ENCODE results near the gene IQSEC3. TPM values are rescaled to one million over a fixed set of nuclear protein-coding genes. Genes with fewer than 3 reads are reported as not detected.
"Not testable (repeated sequence)": the region's sequence is repeated elsewhere in the genome, so short reads cannot be mapped to it uniquely, and the experiment has no call there.

IQSEC3 gene
- total RNA-seq, 1 donor from 2014 or later: 0.25 TPM

GRCh38 chr12:77769-78383 is 11.3 kb downstream of the IQSEC3 start:
- H3K4me3 Mint-ChIP-seq (ENCODE audit: low read depth); H3K4me1 Mint-ChIP-seq (ENCODE audit: low read depth); H3K9me3 Mint-ChIP-seq; H3K36me3 Mint-ChIP-seq (ENCODE audit: low read depth); intact Hi-C loops (cut with micrococcal nuclease); H3K27ac Mint-ChIP-seq; DNase-seq (ENCODE audit: low spot score): not testable (repeated sequence)
- H3K27me3 Mint-ChIP-seq (ENCODE audit: low read depth): peaks cover 26% of the 10 kb centered on the region

DNA sequence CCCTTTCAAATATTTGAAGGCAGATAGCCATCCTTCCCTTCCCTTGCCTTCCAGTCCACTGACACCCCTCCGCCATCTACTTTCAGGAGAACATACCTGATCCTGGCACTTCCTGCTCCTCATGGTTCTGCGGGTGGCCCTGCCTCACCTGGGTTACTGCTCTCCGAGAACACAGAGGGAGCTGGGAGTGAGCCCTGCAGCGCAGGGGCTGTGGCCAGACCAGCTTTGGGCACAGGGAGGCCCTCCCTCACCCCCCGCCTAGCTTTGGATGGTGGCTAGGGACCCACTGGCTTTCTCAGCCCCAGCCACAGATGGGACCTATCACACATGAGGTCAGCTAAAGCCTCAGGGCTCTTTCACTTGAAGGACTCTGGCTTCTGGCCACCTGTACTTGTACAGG is 12.4 kb downstream of the IQSEC3 start:
- DNase-seq (ENCODE audit: low spot score): no peak
- H3K27ac Mint-ChIP-seq: no peak overlapping the region
- no peaks in the 10 kb centered on the region for H3K36me3 Mint-ChIP-seq (ENCODE audit: low read depth)
- intact Hi-C loops (cut with micrococcal nuclease): no loop called here
- H3K9me3 Mint-ChIP-seq: no peaks in the 10 kb centered on the region
- peaks cover 1% of the 10 kb centered on the region for H3K4me1 Mint-ChIP-seq (ENCODE audit: low read depth)
- peaks cover 26% of the 10 kb centered on the region for H3K27me3 Mint-ChIP-seq (ENCODE audit: low read depth)
- H3K4me3 Mint-ChIP-seq (ENCODE audit: low read depth): no peak overlapping the region

DNA sequence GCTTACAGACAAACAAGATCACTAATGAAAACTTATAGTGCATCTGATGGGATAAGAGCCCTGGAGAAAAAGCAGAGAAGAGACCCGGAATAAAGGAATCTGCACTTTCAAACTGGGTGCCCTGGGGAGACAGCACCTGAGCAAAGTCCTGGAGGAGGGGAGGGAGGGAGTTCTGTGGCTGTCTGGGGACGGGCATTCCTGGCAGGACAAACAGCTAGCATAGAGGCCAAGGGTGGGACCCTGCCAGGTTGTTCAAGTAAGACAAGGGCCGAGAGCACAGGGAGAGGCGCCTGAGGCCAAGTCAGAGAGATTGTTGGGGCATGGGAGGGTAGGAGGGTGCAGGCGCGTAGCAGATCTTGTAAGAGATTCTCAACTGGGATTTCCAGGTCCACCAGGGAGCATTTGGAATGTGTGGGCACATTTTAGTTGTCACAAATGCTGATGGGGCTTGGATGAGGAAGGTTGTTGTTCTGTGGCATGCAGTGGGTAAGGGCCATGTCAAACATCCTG is 14.2 kb downstream of the IQSEC3 start:
- H3K9me3 Mint-ChIP-seq: no peaks in the 10 kb centered on the region
- intact Hi-C loops (cut with micrococcal nuclease): no loop called here
- no peak for DNase-seq (ENCODE audit: low spot score)
- H3K27ac Mint-ChIP-seq: no peak overlapping the region
- H3K4me3 Mint-ChIP-seq (ENCODE audit: low read depth): no peak overlapping the region
- no peaks in the 10 kb centered on the region for H3K36me3 Mint-ChIP-seq (ENCODE audit: low read depth)
- H3K27me3 Mint-ChIP-seq (ENCODE audit: low read depth): peaks cover 24% of the 10 kb centered on the region
- H3K4me1 Mint-ChIP-seq (ENCODE audit: low read depth): peaks cover 1% of the 10 kb centered on the region

DNA sequence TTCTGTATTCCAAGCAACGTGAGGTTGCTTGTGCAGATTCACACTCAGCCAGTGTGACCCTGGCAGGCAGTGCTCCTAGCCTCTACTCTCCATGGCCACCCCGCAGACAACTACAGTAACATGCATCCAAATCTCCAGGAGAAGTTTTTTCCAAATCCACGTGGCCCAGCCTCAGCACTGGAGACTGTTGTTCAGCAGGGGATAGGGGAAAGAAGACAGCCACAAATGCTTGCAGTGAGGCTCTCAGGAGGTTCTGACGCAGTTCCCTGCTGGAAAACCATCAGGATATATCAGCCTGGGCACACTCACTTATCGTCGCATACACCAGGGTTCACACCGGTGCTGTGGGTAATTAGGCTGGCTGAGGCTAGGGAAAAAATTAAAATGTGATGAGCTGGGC is 16.2 kb downstream of the IQSEC3 start:
- Mint-ChIP-seq H3K4me1 (ENCODE audit: low read depth) (peaks cover 1% of the 10 kb centered on the region), H3K9me3 (no peaks in the 10 kb centered on the region), H3K27me3 (ENCODE audit: low read depth) (peaks cover 21% of the 10 kb centered on the region), H3K27ac (no peak overlapping the region), H3K36me3 (ENCODE audit: low read depth) (no peaks in the 10 kb centered on the region), H3K4me3 (ENCODE audit: low read depth) (no peak overlapping the region)
- DNase-seq (ENCODE audit: low spot score): no peak
- intact Hi-C loops (cut with micrococcal nuclease): no loop called here

DNA sequence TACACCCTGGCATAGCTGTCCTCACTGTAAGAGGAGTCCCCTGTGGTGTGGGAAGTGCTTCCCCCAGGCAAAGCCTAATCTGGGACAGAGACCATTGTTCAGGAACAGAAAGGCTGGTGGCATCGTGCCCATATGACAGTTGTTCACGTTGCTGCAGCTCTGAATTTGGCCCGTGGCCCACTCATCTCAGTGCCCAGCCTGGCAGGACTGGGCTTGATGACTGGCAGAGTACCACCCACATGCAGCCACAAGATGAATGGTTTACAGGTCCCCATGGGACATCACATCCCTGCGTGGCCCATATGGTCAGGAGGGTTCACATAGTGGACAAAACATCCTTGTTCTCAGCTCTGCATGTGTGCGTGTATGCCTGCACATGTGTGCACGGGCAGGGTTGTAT is 17.5 kb downstream of the IQSEC3 start:
- no peak for DNase-seq (ENCODE audit: low spot score)
- Mint-ChIP-seq H3K4me1 (ENCODE audit: low read depth) (no peaks in the 10 kb centered on the region), H3K36me3 (ENCODE audit: low read depth) (no peaks in the 10 kb centered on the region), H3K4me3 (ENCODE audit: low read depth) (no peak overlapping the region), H3K27ac (no peak overlapping the region), H3K9me3 (no peaks in the 10 kb centered on the region), H3K27me3 (ENCODE audit: low read depth) (peaks cover 19% of the 10 kb centered on the region)
- intact Hi-C loops (cut with micrococcal nuclease): no loop called here

- H3K4me1 Mint-ChIP-seq (ENCODE audit: low read depth): no peaks in the 10 kb centered on the region
- H3K27ac Mint-ChIP-seq: no peak overlapping the region
- no peak overlapping the region for H3K4me3 Mint-ChIP-seq (ENCODE audit: low read depth)
- H3K9me3 Mint-ChIP-seq: peaks cover 5% of the 10 kb centered on the region
- intact Hi-C loops (cut with micrococcal nuclease): no loop called here
- no peaks in the 10 kb centered on the region for H3K36me3 Mint-ChIP-seq (ENCODE audit: low read depth)
- no peak for DNase-seq (ENCODE audit: low spot score)
- H3K27me3 Mint-ChIP-seq (ENCODE audit: low read depth): peaks cover 15% of the 10 kb centered on the region
Observed at GRCh38 chr12:85191-85666, 18.7 kb downstream of the IQSEC3 start.

DNA sequence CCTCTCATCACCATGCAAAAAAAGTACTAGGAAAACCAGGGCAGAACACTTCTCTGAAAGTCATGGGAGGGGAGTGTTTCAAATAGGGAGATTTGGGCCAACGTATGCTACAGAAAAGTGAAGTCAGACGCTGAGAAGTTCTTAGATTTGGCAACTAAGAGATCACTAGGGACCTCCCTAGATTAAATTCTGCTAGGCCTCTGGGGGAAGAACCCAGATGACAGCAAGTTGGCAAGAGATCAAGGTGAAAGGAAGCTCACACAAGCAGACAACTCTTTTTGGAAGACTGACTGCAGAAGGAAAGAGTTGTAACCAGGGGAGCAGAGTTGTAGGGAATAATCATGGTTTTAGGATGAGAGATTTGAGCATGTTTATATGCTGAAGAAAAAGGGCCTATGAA is 20.7 kb downstream of the IQSEC3 start:
- Mint-ChIP-seq H3K9me3 (peaks cover 7% of the 10 kb centered on the region), H3K4me1 (ENCODE audit: low read depth) (no peaks in the 10 kb centered on the region), H3K27me3 (ENCODE audit: low read depth) (peaks cover 3% of the 10 kb centered on the region), H3K4me3 (ENCODE audit: low read depth) (no peak overlapping the region), H3K27ac (no peak overlapping the region), H3K36me3 (ENCODE audit: low read depth) (no peaks in the 10 kb centered on the region)
- intact Hi-C loops (cut with micrococcal nuclease): no loop called here
- no peak for DNase-seq (ENCODE audit: low spot score)

GRCh38 chr12:87856-88255 is 21.3 kb downstream of the IQSEC3 start:
- no peak overlapping the region for H3K27ac Mint-ChIP-seq
- H3K9me3 Mint-ChIP-seq: peaks cover 7% of the 10 kb centered on the region
- no peaks in the 10 kb centered on the region for H3K36me3 Mint-ChIP-seq (ENCODE audit: low read depth)
- H3K4me1 Mint-ChIP-seq (ENCODE audit: low read depth): no peaks in the 10 kb centered on the region
- H3K4me3 Mint-ChIP-seq (ENCODE audit: low read depth): no peak overlapping the region
- intact Hi-C loops (cut with micrococcal nuclease): no loop called here
- DNase-seq (ENCODE audit: low spot score): no peak
- H3K27me3 Mint-ChIP-seq (ENCODE audit: low read depth): peaks cover 3% of the 10 kb centered on the region

DNA sequence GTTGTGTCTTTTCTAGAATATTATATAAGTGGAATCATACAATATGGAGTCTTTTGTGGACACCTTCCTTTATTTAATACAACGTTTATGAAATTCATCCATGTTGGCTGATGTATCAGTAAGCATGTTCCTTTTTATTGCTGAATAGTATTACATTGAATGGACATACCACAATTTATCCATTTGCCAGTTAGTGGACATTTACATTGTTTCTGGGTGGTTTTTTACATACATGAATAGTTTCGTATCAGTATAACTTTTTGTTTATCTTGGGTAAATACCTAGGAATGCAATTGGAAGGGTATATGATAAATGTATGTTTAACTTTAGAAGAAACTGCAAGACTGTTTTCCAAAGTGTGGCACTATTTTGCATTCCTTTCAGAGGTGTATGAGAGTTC is 23.1 kb downstream of the IQSEC3 start:
- Mint-ChIP-seq H3K9me3 (peaks cover 7% of the 10 kb centered on the region), H3K27me3 (ENCODE audit: low read depth) (peaks cover 3% of the 10 kb centered on the region), H3K27ac (no peak overlapping the region), H3K4me1 (ENCODE audit: low read depth) (no peaks in the 10 kb centered on the region), H3K36me3 (ENCODE audit: low read depth) (no peaks in the 10 kb centered on the region), H3K4me3 (ENCODE audit: low read depth) (no peak overlapping the region)
- no peak for DNase-seq (ENCODE audit: low spot score)
- intact Hi-C loops (cut with micrococcal nuclease): no loop called here

- Mint-ChIP-seq H3K4me3 (ENCODE audit: low read depth) (no peak overlapping the region), H3K27ac (no peak overlapping the region), H3K27me3 (ENCODE audit: low read depth) (peaks cover 3% of the 10 kb centered on the region), H3K36me3 (ENCODE audit: low read depth) (no peaks in the 10 kb centered on the region), H3K4me1 (ENCODE audit: low read depth) (no peaks in the 10 kb centered on the region), H3K9me3 (peaks cover 7% of the 10 kb centered on the region)
- intact Hi-C loops (cut with micrococcal nuclease): no loop called here
- no peak for DNase-seq (ENCODE audit: low spot score)
Observed at GRCh38 chr12:91213-91612, 24.6 kb downstream of the IQSEC3 start.

DNA sequence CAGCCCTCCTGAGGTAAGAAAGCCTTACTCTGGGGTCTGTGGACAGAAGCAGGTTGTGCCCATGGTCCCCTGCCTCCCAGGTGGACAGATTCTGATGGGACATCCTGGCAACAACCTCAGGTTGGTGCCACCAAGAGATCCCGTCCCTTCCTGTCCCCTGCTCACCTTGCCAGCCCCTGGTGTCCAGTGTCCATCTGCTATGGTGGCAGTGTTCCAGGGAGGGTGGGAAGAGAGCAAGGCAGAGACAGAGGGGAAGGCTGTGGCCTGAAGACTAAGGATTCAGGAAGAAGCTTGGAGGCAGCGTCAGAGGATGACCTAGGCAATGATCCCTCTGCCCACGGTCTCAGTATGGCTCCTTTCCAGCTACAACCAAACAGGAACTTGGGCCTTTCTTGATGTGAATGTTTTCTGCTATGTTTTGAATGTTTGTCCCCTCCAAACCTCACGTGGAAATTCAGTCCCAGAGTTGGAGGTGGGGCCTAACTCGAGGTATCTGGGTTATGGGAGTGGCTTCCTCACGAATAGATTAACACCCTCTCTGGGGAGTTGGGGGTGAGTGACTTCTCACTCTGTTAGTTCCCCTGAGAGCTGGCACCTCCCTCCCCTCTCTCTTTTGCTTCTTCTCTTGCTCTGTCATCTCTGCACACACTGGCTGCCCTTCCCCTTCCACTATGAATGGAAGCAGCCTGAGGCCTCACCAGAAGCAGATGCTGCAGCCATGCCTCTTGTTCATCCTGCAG is 26.9 kb downstream of the IQSEC3 start:
- no peak for DNase-seq (ENCODE audit: low spot score)
- intact Hi-C loops (cut with micrococcal nuclease): no loop called here
- Mint-ChIP-seq H3K36me3 (ENCODE audit: low read depth) (no peaks in the 10 kb centered on the region), H3K27ac (no peak overlapping the region), H3K4me3 (ENCODE audit: low read depth) (no peak overlapping the region), H3K27me3 (ENCODE audit: low read depth) (peaks cover 3% of the 10 kb centered on the region), H3K4me1 (ENCODE audit: low read depth) (no peaks in the 10 kb centered on the region), H3K9me3 (peaks cover 7% of the 10 kb centered on the region)

DNA sequence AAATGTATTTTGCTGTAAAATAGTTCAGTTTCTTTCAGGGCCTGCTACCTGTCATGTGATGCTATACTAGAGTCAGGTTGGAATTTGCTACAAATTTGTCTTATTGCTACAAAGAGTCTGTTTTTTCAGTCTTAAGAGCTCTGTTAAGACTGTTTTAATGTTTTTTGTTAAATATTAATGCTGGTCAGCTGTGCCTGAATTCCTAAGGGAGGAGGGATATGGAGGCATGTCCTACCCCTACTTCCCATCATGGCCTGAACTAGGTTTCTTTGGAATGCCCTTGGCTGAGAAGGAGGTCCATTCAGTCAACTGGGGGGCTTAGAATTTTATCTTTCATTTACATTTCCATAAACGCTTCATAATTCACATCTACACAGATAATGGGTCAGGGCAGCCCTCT is 30.0 kb downstream of the IQSEC3 start:
- intact Hi-C loops (cut with micrococcal nuclease): no loop called here
- no peaks in the 10 kb centered on the region for H3K9me3 Mint-ChIP-seq
- no peak overlapping the region for H3K27ac Mint-ChIP-seq
- no peak overlapping the region for H3K4me3 Mint-ChIP-seq (ENCODE audit: low read depth)
- H3K4me1 Mint-ChIP-seq (ENCODE audit: low read depth): no peaks in the 10 kb centered on the region
- no peak for DNase-seq (ENCODE audit: low spot score)
- no peaks in the 10 kb centered on the region for H3K36me3 Mint-ChIP-seq (ENCODE audit: low read depth)
- H3K27me3 Mint-ChIP-seq (ENCODE audit: low read depth): no peaks in the 10 kb centered on the region

DNA sequence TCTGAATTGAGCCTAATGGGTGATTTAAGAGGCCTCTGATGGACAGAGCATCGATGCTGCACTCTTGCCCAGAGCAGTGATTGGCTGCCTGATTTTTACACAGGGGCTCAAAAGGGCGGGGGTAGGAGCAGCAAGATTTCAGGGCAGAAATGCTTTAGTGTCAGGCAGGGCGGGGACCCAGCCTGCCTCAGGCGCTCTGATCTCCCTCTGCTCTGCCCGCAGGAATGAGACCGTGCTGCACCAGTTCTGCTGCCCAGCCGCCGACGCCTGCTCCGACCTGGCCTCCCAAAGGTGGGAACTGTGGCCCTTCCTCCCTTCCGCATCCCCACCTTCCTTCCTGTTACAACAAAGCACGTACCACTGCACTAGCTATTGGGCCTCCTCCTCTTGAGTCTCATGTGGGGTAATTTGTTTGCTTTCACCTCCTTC is 32.4 kb downstream of the IQSEC3 start:
- Mint-ChIP-seq H3K27ac (no peak overlapping the region), H3K4me1 (ENCODE audit: low read depth) (peaks cover 2% of the 10 kb centered on the region)

More for the DNA sequence above, 32.4 kb downstream of the IQSEC3 start:
- DNase-seq (ENCODE audit: low spot score): no peak
- Mint-ChIP-seq H3K36me3 (ENCODE audit: low read depth) (no peaks in the 10 kb centered on the region), H3K9me3 (peaks cover 2% of the 10 kb centered on the region), H3K4me3 (ENCODE audit: low read depth) (no peak overlapping the region), H3K27me3 (ENCODE audit: low read depth) (no peaks in the 10 kb centered on the region)
- intact Hi-C loops (cut with micrococcal nuclease): no loop called here

All from activated T-helper 2 cell treated with anti-CD3 and anti-CD28 coated beads, Interferon-gamma antibody, Interleukin-2, Interleukin-4, amounts not matched to agents 10 μg/mL and 5 μg/mL and 100 μg/mL, durations not matched to agents 14 hours and 24 hours and 36 hours (primary cell).